Measurements from ENCODE around the gene TTC21B. TPM values are rescaled to one million over a fixed set of nuclear protein-coding genes. Genes with fewer than 3 reads are reported as not detected.

Gene TTC21B
- total and polyA plus RNA-seq, 2 donors from 2014 or later, result 8.4 to 15.2 TPM

DNA sequence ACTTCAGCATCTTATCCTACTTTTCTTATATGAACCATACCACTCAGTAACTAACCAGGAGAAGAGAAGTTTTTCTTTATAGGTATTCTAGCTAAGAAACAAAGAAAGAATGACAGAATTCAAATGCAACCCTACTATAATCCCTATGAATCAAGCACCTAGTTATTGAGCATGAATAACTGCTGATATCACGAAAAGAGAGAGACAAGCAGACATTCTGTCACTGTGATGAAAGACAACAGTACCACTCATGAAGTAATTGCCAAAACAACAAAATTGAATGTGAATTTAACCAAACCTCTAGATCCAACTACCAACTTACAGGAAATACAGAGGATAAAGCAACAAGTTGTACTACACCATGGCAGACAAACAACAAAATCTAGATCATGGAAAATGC, 15.3 kb downstream of the TTC21B start:
- peaks cover 8 to 18% (median 15%) of the 10 kb centered on the region in 3 donors for H3K36me3 ChIP-seq (ENCODE audit: control insufficient read depth in 2 of 3, insufficient read depth in 3 of 3, low read length in 3 of 3)
- no peak overlapping the region for H3K27ac ChIP-seq (ENCODE audit: low read depth in 2 of 2, low read length in 2 of 2)
- no peak for FAIRE-seq

DNA sequence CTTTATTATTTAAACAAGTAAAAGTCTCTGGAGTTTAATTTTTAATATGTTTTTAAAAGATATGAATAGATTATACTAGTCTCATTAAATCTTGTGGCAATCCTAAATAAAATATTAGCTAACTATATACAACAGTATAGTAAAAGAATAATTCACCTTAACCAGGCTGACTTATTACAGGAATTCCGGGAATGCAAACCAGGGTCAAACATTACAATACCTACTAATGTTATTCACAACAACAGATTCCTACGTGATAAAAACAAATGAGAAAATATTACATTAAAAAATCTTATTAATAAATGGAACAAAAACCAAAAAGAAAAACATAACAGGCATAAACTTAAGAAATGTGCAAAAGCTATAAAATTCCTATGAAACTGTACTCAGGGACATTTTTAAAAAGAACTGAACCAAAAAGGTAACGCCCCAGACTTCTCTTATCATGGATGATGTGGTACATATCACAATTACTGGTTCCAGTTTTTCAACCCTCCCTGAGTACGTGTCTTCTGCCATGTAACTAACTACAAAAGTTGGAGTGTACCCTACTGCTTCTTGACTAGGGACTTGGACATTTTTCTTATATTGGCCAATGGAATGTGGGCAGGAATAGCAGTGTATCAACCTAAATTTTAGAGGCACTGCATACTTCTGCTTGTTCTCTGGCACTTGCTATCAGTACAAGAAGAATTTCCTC, 20.2 kb downstream of the TTC21B start:
- peak in 1 of 5 donors; percentile 13 for DNase-seq
- H3K9ac ChIP-seq (ENCODE audit: low read length in 3 of 3), result no peak overlapping the region
- H3K4me1 ChIP-seq (ENCODE audit: control insufficient read depth in 2 of 3, insufficient read depth in 2 of 3, low read depth in 1 of 3, low read length in 3 of 3), result peaks cover 0 to 5% (median 0%) of the 10 kb centered on the region in 3 donors
- H3K27ac ChIP-seq (ENCODE audit: low read depth in 2 of 2, low read length in 2 of 2), result no peak overlapping the region
- H3K4me3 ChIP-seq (ENCODE audit: low read length in 3 of 3), result no peak overlapping the region
- TF ChIP-seq, protein P1, sequence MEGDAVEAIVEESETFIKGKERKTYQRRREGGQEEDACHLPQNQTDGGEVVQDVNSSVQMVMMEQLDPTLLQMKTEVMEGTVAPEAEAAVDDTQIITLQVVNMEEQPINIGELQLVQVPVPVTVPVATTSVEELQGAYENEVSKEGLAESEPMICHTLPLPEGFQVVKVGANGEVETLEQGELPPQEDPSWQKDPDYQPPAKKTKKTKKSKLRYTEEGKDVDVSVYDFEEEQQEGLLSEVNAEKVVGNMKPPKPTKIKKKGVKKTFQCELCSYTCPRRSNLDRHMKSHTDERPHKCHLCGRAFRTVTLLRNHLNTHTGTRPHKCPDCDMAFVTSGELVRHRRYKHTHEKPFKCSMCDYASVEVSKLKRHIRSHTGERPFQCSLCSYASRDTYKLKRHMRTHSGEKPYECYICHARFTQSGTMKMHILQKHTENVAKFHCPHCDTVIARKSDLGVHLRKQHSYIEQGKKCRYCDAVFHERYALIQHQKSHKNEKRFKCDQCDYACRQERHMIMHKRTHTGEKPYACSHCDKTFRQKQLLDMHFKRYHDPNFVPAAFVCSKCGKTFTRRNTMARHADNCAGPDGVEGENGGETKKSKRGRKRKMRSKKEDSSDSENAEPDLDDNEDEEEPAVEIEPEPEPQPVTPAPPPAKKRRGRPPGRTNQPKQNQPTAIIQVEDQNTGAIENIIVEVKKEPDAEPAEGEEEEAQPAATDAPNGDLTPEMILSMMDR (IDR thresholded peaks at IDR 0.05; ENCODE audit: borderline replicate concordance, extremely low read depth, insufficient read depth), result no peak
- H3K9me3 ChIP-seq (ENCODE audit: control insufficient read depth in 2 of 3, insufficient read depth in 1 of 3, low read length in 3 of 3), result no peaks in the 10 kb centered on the region
- no peaks in the 10 kb centered on the region for H3K27me3 ChIP-seq (ENCODE audit: control insufficient read depth, insufficient read depth, low read length)
- peaks cover 10 to 18% (median 14%) of the 10 kb centered on the region in 3 donors for H3K36me3 ChIP-seq (ENCODE audit: control insufficient read depth in 2 of 3, insufficient read depth in 3 of 3, low read length in 3 of 3)
- intact Hi-C loops (cut with DNase I), result no loop called here
- peak; percentile 88 for FAIRE-seq

More for the DNA sequence above, 15.3 kb downstream of the TTC21B start:
- Histone ChIP-seq H3K4me3 (ENCODE audit: low read length in 3 of 3) (no peak overlapping the region), H3K9me3 (ENCODE audit: control insufficient read depth in 2 of 3, insufficient read depth in 1 of 3, low read length in 3 of 3) (no peaks in the 10 kb centered on the region), H3K4me1 (ENCODE audit: control insufficient read depth in 2 of 3, insufficient read depth in 2 of 3, low read depth in 1 of 3, low read length in 3 of 3) (peaks cover 0 to 5% (median 0%) of the 10 kb centered on the region in 3 donors), H3K27me3 (ENCODE audit: control insufficient read depth, insufficient read depth, low read length) (no peaks in the 10 kb centered on the region), H3K9ac (ENCODE audit: low read length in 3 of 3) (no peak overlapping the region)
- DNase-seq, result no peak
- intact Hi-C loops (cut with DNase I), result no loop called here
- TF ChIP-seq, protein P1 (IDR thresholded peaks at IDR 0.05; ENCODE audit: borderline replicate concordance, extremely low read depth, insufficient read depth), result no peak

DNA sequence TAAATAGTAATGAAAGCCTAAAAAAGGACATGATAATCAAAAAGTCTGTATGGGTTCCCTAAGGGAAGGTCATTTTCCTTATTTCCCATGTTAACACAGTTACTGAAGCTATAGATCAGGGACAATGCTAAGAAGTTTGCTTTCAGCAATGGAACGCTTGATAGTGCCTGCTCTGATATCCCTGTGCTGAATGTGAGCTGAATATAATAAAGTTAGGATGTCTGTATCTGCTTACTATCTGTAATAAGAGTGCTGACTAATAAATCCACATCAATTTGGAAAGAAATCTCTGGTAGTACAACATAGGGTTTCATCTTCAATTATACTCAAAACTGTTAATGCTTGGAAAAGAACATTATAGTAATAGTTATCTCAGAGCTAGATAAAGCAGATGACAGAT, 25.8 kb downstream of the TTC21B start:
- peaks cover 11 to 44% (median 20%) of the 10 kb centered on the region in 3 donors for H3K36me3 ChIP-seq (ENCODE audit: control insufficient read depth in 2 of 3, insufficient read depth in 3 of 3, low read length in 3 of 3)
- H3K27me3 ChIP-seq (ENCODE audit: control insufficient read depth, insufficient read depth, low read length), result no peaks in the 10 kb centered on the region
- no peak for FAIRE-seq
- no peak overlapping the region for H3K9ac ChIP-seq (ENCODE audit: low read length in 3 of 3)
- no peaks in the 10 kb centered on the region for H3K9me3 ChIP-seq (ENCODE audit: control insufficient read depth in 2 of 3, insufficient read depth in 1 of 3, low read length in 3 of 3)
- H3K27ac ChIP-seq (ENCODE audit: low read depth in 2 of 2, low read length in 2 of 2), result no peak overlapping the region
- H3K4me1 ChIP-seq (ENCODE audit: control insufficient read depth in 2 of 3, insufficient read depth in 2 of 3, low read depth in 1 of 3, low read length in 3 of 3), result no peaks in the 10 kb centered on the region
- TF ChIP-seq, protein P1 (IDR thresholded peaks at IDR 0.05; ENCODE audit: borderline replicate concordance, extremely low read depth, insufficient read depth), result no peak
- intact Hi-C loops (cut with DNase I), result no loop called here
- DNase-seq, result no peak
- no peak overlapping the region for H3K4me3 ChIP-seq (ENCODE audit: low read length in 3 of 3)

All from kidney (tissue), 14 donors.